HG03280 (cell line): ENCODE measurements around the gene TNNI2.
"Not testable (repeated sequence)": the region's sequence is repeated elsewhere in the genome, so short reads cannot be mapped to it uniquely, and the experiment has no call there.

Experiments
- ATAC-seq: cut with Tn5 transposase; IDR thresholded peaks from one replicate; pipeline ENCODE4 v1.9.1; 2021; ENCODE audit warnings: mild to moderate bottlenecking, moderate library complexity; ENCODE audit not compliant: unreplicated experiment

Gene TNNI2

DNA sequence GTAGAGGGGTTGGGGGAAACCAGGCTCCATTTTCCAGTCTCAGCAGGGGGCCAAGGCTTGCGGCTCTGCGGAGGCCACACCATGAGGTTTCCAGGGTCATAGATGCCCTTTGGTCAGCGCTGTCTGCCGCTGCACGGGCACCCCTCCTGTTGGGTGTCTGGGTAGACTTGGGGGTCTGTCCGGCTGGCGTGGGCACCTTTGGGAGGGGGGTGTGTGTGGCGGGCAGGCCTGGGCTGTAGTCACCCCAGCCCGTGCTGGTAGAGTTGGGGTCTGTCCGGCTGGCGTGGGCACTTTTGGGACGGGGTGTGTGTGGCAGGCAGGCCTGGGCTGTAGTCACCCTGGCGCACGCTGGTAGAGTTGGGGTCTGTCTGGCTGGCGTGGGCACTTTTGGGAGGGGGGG, 32.8 kb downstream of the TNNI2 start:
- no peak for ATAC-seq

GRCh38 chr11:1872267-1872985, 33.6 kb downstream of the TNNI2 start:
- ATAC-seq: no peak

- ATAC-seq: no peak
Observed at GRCh38 chr11:1873048-1873812, 34.4 kb downstream of the TNNI2 start.

- ATAC-seq: not testable (repeated sequence)
Observed at GRCh38 chr11:1873813-1874150, 35.0 kb downstream of the TNNI2 start.

GRCh38 chr11:1874441-1875092, 35.8 kb downstream of the TNNI2 start:
- ATAC-seq: not testable (repeated sequence)

- ATAC-seq: no peak
Observed at GRCh38 chr11:1875093-1875850, 36.5 kb downstream of the TNNI2 start.

- not testable (repeated sequence) for ATAC-seq
Observed at GRCh38 chr11:1875851-1876301, 37.1 kb downstream of the TNNI2 start.

- no peak for ATAC-seq
Observed at GRCh38 chr11:1876361-1877063, 37.7 kb downstream of the TNNI2 start.

GRCh38 chr11:1877211-1878136, 38.7 kb downstream of the TNNI2 start:
- no peak for ATAC-seq

GRCh38 chr11:1878137-1879031, 39.6 kb downstream of the TNNI2 start:
- no peak for ATAC-seq

- no peak for ATAC-seq
Observed at GRCh38 chr11:1879342-1879940, 40.7 kb downstream of the TNNI2 start.

- no peak for ATAC-seq
Observed at GRCh38 chr11:1879941-1880720, 41.4 kb downstream of the TNNI2 start.

DNA sequence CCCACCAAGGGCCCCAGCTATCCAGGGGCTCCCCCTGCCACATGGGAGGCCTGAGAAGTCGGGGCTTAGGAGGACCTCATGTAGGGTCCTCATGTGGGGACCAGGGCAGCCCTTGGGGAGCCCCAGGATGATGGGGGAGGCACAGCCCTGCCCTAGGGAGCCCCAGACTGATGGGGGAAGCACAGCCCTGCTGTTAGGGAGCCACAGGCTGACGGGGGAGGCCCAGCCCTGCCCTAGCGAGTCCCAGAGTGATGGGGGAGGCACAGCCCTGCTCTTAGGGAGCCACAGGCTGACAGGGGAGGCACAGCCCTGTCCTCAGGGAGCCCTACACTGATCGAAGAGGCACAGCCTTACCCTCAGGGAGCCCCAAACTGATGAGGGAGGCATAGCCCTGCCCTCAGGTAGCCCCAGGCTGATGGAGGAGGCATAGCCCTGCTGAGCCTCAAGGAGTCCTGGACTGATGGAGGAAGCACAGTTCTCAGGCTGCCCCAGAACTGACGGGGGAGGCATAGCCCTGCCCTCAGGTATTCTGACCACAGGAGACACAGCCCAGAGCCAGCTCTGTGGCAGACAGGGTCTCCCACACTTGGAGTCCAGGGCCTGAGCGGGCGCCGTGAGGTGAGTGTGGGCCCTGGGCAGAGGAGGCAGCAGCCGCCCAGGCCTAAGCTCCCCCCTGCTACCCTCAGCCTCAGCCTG, 42.1 kb downstream of the TNNI2 start:
- no peak for ATAC-seq

DNA sequence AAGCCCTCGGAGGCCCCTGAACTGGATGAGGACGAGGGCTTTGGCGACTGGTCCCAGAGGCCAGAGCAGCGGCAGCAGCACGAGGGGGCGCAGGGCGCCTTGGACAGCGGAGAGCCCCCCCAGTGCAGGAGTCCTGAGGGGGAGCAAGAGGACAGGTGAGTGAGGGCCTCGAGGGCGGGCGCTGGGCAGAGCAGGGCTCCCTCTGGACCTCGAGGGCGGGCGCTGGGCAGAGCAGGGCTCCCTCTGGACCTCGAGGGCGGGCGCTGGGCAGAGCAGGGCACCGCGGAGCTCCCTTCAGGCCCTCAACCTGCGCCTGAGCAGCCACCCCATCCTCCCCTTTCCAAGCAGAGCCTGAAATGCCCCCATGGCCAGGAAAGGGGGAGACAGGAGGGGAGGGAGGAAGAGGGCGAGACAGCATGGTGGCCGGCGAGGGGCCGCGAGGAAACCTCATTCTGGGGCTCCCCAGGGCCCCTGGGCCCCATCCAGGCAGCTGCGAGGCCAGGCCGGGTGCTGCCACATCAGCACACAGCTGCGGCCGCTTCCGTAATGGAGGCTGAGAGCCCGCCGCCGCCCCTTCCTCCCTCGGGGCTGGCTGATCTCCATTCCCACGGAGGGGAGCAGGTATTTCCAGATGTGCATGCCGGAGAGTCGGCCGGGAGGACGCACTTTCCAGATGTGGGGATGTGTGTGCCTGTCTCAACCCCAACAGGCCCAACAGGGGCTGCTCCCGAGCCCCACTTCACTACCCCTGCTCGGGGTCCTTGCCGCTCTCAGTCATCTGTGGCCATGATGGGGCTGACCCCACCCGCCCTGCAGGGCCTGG, 42.9 kb downstream of the TNNI2 start:
- no peak for ATAC-seq

- ATAC-seq: no peak
Observed at GRCh38 chr11:1882265-1883238, 43.8 kb downstream of the TNNI2 start.
